Measurements from ENCODE around the gene CNOT6.

DNA sequence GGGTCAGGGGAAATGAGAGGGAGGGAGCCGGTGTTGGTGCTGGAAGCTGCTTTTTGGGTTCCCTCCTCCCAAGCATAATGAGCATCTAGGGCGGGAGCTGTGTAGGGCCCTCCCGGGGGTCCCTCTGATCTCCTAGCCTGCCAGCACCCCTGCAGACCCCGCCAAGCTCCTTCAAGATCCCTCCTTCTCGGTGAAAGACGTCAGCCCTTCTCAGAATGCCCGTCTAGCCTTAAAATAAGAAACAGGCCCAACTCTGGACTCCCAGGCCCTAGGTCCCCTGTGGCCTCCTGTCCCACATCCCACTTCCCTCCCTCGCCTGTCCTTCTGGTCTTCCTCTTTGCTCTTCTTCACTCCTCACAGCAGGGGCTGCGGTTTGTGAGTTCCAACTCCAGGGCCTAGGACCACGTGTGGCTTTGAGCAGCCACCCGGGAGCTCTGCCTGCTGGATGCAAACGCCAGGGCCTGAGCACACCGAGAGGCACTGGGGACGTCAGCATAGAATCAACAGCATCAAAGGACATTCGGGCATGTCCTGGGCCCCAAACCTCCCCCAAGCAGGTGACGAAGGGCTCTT lies 105.9 kb downstream of the CNOT6 start:
- TF ChIP-seq, protein P1, sequence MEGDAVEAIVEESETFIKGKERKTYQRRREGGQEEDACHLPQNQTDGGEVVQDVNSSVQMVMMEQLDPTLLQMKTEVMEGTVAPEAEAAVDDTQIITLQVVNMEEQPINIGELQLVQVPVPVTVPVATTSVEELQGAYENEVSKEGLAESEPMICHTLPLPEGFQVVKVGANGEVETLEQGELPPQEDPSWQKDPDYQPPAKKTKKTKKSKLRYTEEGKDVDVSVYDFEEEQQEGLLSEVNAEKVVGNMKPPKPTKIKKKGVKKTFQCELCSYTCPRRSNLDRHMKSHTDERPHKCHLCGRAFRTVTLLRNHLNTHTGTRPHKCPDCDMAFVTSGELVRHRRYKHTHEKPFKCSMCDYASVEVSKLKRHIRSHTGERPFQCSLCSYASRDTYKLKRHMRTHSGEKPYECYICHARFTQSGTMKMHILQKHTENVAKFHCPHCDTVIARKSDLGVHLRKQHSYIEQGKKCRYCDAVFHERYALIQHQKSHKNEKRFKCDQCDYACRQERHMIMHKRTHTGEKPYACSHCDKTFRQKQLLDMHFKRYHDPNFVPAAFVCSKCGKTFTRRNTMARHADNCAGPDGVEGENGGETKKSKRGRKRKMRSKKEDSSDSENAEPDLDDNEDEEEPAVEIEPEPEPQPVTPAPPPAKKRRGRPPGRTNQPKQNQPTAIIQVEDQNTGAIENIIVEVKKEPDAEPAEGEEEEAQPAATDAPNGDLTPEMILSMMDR (conservative IDR thresholded peaks at IDR 0.05 in 1 of 2, IDR thresholded peaks at IDR 0.05 in 1 of 2; ENCODE audit: extremely low read depth in 1 of 2, insufficient read depth in 1 of 2, low read depth in 1 of 2, low read length in 2 of 2), result no peak
- no peak for TF ChIP-seq EZH2 (IDR thresholded peaks at IDR 0.05; ENCODE audit: borderline replicate concordance, low read length)

All from mammary epithelial cell (primary cell).